Activated naive CD8-positive, alpha-beta T cell treated with anti-CD3 and anti-CD28 coated beads, Interleukin-2, amount 50 U/mL, for 16 hours (primary cell): ENCODE data around the gene EGF.
"Not testable (repeated sequence)": the region's sequence is repeated elsewhere in the genome, so short reads cannot be mapped to it uniquely, and the experiment has no call there.

Source experiments
- DNase-seq: peaks from one replicate; pipeline ENCODE4 v3.0.0-alpha.2; 2020; ENCODE audit warnings: low read depth, low spot score

EGF gene

DNA sequence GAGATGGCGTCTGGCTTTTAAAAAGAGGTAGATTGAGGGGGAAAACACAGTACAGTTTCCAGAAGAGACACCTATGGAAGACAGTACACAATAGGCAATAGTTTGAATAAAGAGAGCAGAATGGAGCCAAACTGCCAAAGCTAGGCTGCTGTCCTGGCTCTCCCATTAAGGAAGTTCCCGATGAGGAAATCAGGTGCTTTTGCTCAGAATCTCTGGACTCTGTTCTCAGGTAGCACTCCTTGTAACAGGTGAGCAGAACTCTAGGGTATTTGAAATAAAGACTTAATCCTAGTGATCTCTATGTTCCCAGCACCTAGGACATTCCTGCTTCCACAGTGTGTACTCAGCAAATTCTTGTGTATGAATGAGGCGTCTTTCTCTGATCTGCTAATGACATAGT is 1.6 kb downstream of the EGF start:
- DNase-seq: no peak

- no peak for DNase-seq
Measured at GRCh38 chr4:109915385-109916026, 2.8 kb downstream of the EGF start.

DNA sequence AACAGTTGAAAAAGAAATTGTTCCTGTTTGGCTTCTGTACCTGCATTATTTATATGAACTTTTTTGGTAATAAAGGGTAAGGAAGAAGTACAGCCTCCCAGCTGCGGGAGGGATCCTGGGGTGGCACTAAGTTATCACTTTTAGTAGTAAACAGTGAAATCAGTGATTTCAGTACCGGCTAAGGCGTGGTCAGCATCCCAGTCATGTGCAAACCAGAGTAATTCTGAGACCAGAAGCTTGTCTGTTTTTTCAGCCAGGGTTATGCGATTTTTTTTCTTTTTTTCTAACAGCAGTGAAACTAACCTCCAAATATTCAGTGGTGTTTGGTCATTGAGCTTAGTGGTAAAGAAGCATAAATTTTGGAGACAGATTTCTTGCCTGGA is 3.3 kb downstream of the EGF start:
- DNase-seq: no peak

DNA sequence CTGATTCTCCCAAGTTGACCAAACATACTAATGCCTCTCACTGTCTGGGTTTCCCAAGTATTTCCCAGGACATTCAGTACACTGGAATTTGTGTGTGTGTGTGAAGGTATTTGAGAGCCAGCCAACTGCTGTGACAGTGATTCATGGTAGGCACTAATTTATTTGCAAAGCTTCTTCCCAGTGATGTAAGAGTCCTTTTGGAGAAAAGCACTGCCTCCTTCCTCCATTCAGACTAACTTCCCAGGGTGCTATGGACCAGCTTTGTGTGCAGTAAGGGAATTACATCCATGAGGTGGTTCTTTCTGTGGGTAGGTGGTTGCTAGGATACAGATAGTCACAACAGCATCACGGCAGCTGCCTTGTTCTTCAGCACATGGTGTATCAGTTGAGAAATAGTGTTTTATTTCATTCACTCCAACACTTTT is 8.7 kb downstream of the EGF start:
- no peak for DNase-seq

GRCh38 chr4:109925396-109925795 is 12.7 kb downstream of the EGF start:
- no peak for DNase-seq

DNA sequence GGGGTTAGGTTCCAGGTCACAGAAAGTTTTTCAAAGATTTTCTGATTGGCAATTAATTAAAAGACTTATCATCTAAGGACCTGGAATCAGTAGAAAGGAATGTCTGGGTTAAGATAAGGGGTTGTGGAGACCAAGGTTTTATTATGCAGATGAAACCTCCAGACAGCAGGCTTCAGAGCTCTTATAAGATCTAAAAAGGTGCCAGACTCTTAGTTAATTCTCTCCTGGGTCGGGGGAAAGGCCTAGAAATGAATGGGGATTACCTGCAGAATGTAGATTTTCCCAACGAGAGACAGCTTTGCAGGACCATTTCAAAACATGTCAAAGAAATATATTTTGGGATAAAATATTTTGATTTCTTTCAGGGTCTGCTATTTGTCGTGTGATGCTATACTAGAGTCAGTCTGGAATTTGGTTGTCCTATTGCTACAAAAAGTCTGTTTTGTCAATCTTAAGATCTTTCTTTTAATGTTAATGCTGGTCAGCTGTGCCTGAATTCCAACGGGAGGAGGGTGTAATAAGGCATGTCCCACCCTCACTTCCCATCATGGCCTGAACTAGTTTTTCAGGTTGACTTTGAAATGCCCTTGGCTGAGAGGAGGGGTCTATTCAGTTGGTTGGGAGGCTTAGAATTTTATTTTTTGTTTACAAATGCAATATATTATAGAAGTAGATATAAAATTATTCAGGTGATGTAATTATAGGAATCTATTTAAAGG is 15.8 kb downstream of the EGF start:
- DNase-seq: no peak

- DNase-seq: no peak
Measured at GRCh38 chr4:109930464-109930863, 17.8 kb downstream of the EGF start.

- DNase-seq: no peak
Measured at GRCh38 chr4:109930872-109931271, 18.2 kb downstream of the EGF start.

DNA sequence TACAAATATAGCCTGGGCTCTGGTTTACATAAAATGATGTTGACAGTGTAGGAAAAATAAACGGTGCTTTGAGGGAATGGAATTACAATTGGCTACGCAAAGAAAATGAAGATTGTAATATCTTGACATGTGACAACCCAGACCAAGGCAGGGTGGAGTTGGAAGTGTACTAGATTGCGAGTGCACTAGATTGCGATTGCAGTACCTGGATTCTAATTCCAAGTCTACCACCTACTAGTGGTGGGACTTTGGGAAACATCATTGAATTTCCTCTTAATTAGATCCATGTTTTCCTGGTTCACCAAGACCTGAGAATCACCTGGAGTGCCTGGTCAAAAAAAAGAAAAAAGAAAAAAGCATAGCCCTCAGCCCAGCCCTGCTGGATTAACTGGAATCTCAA is 18.6 kb downstream of the EGF start:
- no peak for DNase-seq

DNA sequence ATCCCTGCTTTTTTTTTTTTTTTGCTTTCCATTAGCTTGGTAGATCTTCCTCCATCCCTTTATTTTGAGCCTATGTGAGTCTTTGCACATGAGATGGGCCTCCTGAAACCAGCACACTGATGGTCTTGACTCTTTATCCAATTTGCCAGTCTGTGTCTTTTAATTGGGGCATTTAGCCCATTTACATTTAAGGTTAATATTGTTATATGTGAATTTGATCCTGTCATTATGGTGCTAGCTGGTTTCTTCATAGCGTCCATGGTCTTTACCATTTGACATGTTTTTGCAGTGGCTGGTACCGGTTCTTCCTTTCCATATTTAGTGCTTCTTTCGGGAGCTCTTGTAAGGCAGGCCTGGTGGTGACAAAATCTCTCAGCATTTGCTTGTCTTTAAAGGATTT is 24.7 kb downstream of the EGF start:
- DNase-seq: not testable (repeated sequence)

DNA sequence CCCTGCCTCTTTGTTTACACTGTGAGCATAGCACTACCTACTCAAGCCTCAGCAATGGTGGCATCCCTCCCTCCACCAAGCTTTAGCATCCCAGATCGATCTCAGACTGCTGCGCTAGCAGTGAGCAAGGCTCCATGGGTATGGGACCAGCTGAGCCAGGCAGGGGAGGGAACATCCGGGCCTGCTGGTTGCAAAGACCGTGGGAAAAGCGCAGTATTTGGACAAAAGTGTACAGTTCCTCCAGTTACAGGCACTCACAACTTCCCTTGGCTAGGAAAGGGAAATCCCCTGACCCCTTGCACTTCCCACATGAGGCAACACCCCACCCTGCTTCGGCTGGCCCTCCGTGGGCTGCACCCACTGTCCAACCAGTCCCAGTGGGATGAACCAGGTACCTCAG is 26.5 kb downstream of the EGF start:
- DNase-seq: no peak

GRCh38 chr4:109942292-109942926 is 29.7 kb downstream of the EGF start:
- no peak for DNase-seq

- DNase-seq: no peak
Measured at GRCh38 chr4:109943745-109944144, 31.1 kb downstream of the EGF start.

GRCh38 chr4:109944591-109944990 is 31.9 kb downstream of the EGF start:
- DNase-seq: no peak

DNA sequence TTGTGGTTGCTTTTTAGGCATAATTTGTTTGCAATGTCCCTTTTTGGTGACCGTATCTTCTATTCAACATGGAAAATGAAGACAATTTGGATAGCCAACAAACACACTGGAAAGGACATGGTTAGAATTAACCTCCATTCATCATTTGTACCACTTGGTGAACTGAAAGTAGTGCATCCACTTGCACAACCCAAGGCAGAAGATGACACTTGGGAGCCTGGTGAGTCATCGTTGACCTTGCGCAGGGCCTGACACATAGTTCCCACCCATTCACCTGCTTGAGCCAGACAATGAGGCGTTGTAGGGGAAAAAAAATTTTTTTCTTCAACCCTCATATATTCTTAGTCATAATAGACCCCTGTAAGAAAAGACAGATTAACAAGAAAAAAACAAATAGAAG is 32.4 kb downstream of the EGF start:
- DNase-seq: no peak

GRCh38 chr4:109946120-109946519 is 33.4 kb downstream of the EGF start:
- DNase-seq: no peak

DNA sequence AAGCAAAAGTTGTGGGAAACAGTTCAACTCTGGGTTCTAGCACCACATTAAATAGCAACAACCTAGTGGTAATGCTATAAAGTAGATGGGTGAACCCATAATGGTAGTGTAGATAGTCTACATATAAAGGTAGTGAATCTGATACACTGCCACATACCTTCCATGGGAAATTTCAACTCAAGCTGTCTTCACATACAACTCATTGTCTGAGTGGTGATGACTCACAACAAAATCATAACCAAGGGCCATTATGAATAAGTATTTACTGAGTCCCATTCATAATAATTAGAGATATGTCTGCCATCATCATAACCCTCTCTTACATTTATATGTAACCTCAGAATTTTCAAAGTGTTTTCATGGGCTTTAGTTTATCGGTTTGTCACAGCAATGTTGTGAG is 34.8 kb downstream of the EGF start:
- no peak for DNase-seq

GRCh38 chr4:109947918-109948317 is 35.2 kb downstream of the EGF start:
- no peak for DNase-seq

- DNase-seq: not testable (repeated sequence)
Measured at GRCh38 chr4:109949099-109949718, 36.5 kb downstream of the EGF start.

- no peak for DNase-seq
Measured at GRCh38 chr4:109952612-109953011, 39.9 kb downstream of the EGF start.

- DNase-seq: no peak
Measured at GRCh38 chr4:109953556-109953955, 40.9 kb downstream of the EGF start.

- no peak for DNase-seq
Measured at GRCh38 chr4:109955146-109955545, 42.5 kb downstream of the EGF start.

DNA sequence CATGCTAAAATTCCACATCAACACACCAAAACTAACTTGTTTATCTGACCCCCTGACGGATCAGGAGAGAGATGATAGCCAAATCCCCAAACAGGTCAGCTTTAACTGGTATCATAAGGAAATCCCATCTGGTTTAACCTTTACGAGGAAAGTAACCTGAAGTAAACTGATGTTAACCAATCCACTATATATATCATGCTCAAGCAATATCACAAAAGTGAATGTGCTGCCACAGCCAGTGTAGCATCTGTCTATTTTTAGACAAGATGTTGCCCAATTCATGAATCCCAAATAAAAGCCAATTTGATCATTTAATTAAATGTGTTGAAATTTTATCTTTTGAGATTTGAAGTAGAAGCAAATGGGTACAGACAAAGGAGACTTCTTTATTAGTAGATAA is 44.5 kb downstream of the EGF start:
- DNase-seq: no peak
